CD4-positive, CD25-positive, alpha-beta regulatory T cell (primary cell): ENCODE data around the gene PPIL6. TPM values are rescaled to one million over a fixed set of nuclear protein-coding genes. Genes with fewer than 3 reads are reported as not detected.
A peak's percentile ranks its signal among the peaks of the same experiment; 100 is the strongest.
"Not testable (repeated sequence)": the region's sequence is repeated elsewhere in the genome, so short reads cannot be mapped to it uniquely, and the experiment has no call there.

Experiments
- ATAC-seq, 2 donors: fragments of 150-1000 bp; cut with Tn5 transposase; one replicate each; pipeline ENCODE4 v1.10.0; 2021; ENCODE audit warnings: low read depth in 2 of 2, moderate number of reproducible peaks in 2 of 2, moderate library complexity in 1 of 2
- DNase-seq, 3 donors: peaks; one replicate each; pipeline versions ENCODE4 v3.0.0 to v3.0.0-alpha.2; 2012 to 2022; ENCODE audit warnings: mixed read lengths in 1 of 3
- H3K27ac ChIP-seq: one replicate; pipeline ENCODE4 v1.7.0; 2013; ENCODE audit warnings: mild to moderate bottlenecking, low read length; ENCODE audit not compliant: insufficient read depth, poor library complexity, severe bottlenecking
- H3K27me3 ChIP-seq: one replicate; pipeline ENCODE4 v1.7.0; 2013; ENCODE audit warnings: low read length; ENCODE audit not compliant: control insufficient read depth, insufficient read depth
- H3K36me3 ChIP-seq: one replicate; pipeline ENCODE4 v1.7.0; 2013; ENCODE audit warnings: mild to moderate bottlenecking, low read length, moderate library complexity; ENCODE audit not compliant: control insufficient read depth, insufficient read depth
- H3K4me1 ChIP-seq: 2 replicates; pipeline ENCODE4 v1.7.0; 2013; ENCODE audit warnings: mild to moderate bottlenecking, low read length; ENCODE audit not compliant: insufficient read depth, control insufficient read depth, poor library complexity, severe bottlenecking
- H3K4me3 ChIP-seq: one replicate; pipeline ENCODE4 v1.7.0; 2013; ENCODE audit warnings: low read depth, mild to moderate bottlenecking, low read length, moderate library complexity
- H3K9me3 ChIP-seq, 2 experiments: 1 replicate in 1 of 2; 2 replicates in 1 of 2; pipeline ENCODE4 v1.7.0; 2013; ENCODE audit warnings: low read length in 2 of 2, mild to moderate bottlenecking in 1 of 2, moderate library complexity in 1 of 2; ENCODE audit not compliant: control insufficient read depth in 2 of 2
- H3K27ac Mint-ChIP-seq, 3 donors: one replicate each; pipeline ENCODE4 v1.8.0; 2020 to 2022; ENCODE audit warnings: mild to moderate bottlenecking in 3 of 3, mixed read lengths in 3 of 3, moderate library complexity in 2 of 3
- H3K27me3 Mint-ChIP-seq: one replicate; pipeline ENCODE4 v1.8.0; 2022; ENCODE audit warnings: mild to moderate bottlenecking, mixed read lengths
- H3K36me3 Mint-ChIP-seq: one replicate; pipeline ENCODE4 v1.8.0; 2020; ENCODE audit warnings: mixed read lengths
- H3K4me1 Mint-ChIP-seq, 4 donors: one replicate each; pipeline ENCODE4 v1.8.0; 2020 to 2022; ENCODE audit warnings: mixed read lengths in 4 of 4, mild to moderate bottlenecking in 1 of 4
- H3K4me3 Mint-ChIP-seq, 4 donors: one replicate each; pipeline ENCODE4 v1.8.0; 2020 to 2022; ENCODE audit warnings: mild to moderate bottlenecking in 4 of 4, mixed read lengths in 4 of 4, moderate library complexity in 3 of 4
- H3K9me3 Mint-ChIP-seq, 7 donors: one replicate each; pipeline ENCODE4 v1.8.0; 2020 to 2022; ENCODE audit warnings: mixed read lengths in 7 of 7, mild to moderate bottlenecking in 3 of 7, moderate library complexity in 2 of 7
- polyA plus RNA-seq, 4 donors: library from polyadenylated mRNA; unstranded; fragments of 300-500 nt; fragmentation: Illumina TruSeq; gene quantifications; one replicate each; pipeline ENCODE4 v1.2.3, GENCODE V29; 2021
- total RNA-seq: library from RNA; stranded (reverse); gene quantifications from one replicate; pipeline ENCODE4 v1.2.3, GENCODE V29; 2022

The PPIL6 gene
- total and polyA plus RNA-seq, 5 donors from 2014 or later: 0.24 to 0.91 (median 0.42) TPM

GRCh38 chr6:109364382-109365078 lies 75.9 kb downstream of the PPIL6 start:
- H3K27ac ChIP-seq, H3K4me1 ChIP-seq, H3K27me3 ChIP-seq, H3K9me3 ChIP-seq, ATAC-seq, H3K27me3 Mint-ChIP-seq, H3K4me3 ChIP-seq, H3K9me3 Mint-ChIP-seq, DNase-seq, H3K4me3 Mint-ChIP-seq: not testable (repeated sequence)
- Mint-ChIP-seq H3K36me3 (peaks cover 64% of the 10 kb centered on the region), H3K27ac (peak overlapping the region in 2 of 3 donors; percentile 42 to 57), H3K4me1 (peaks cover 16 to 42% (median 31%) of the 10 kb centered on the region in 4 donors)
- peaks cover 78% of the 10 kb centered on the region for H3K36me3 ChIP-seq

GRCh38 chr6:109363753-109364152 lies 76.7 kb downstream of the PPIL6 start:
- Histone ChIP-seq H3K36me3 (peaks cover 77% of the 10 kb centered on the region), H3K4me1 (peaks cover 2% of the 10 kb centered on the region), H3K4me3 (no peak overlapping the region), H3K9me3 (no peaks in the 10 kb centered on the region), H3K27ac (no peak overlapping the region), H3K27me3 (no peaks in the 10 kb centered on the region)
- Mint-ChIP-seq H3K27me3 (no peaks in the 10 kb centered on the region), H3K9me3 (peaks cover 0 to 5% (median 0%) of the 10 kb centered on the region in 7 donors), H3K4me1 (peaks cover 16 to 41% (median 28%) of the 10 kb centered on the region in 4 donors), H3K4me3 (no peak overlapping the region), H3K36me3 (peaks cover 71% of the 10 kb centered on the region), H3K27ac (peak overlapping the region in 1 of 3 donors; percentile 42)
- DNase-seq (no peak), ATAC-seq (no peak)

GRCh38 chr6:109362102-109362884 lies 78.1 kb downstream of the PPIL6 start:
- Mint-ChIP-seq H3K4me3 (no peak overlapping the region), H3K36me3 (peaks cover 83% of the 10 kb centered on the region), H3K4me1 (peaks cover 10 to 39% (median 25%) of the 10 kb centered on the region in 4 donors), H3K27ac (no peak overlapping the region), H3K9me3 (peaks cover 0 to 7% (median 2%) of the 10 kb centered on the region in 7 donors), H3K27me3 (no peaks in the 10 kb centered on the region)
- Histone ChIP-seq H3K27me3 (no peaks in the 10 kb centered on the region), H3K4me1 (peaks cover 2% of the 10 kb centered on the region), H3K27ac (no peak overlapping the region), H3K36me3 (peaks cover 75% of the 10 kb centered on the region), H3K4me3 (no peak overlapping the region), H3K9me3 (peaks cover 0 to under 1% of the 10 kb centered on the region in 2 experiments)
- ATAC-seq: no peak
- no peak for DNase-seq

- Histone ChIP-seq H3K27me3 (no peaks in the 10 kb centered on the region), H3K36me3 (peaks cover 74% of the 10 kb centered on the region), H3K4me3 (no peak overlapping the region), H3K4me1 (peaks cover 2% of the 10 kb centered on the region), H3K27ac (no peak overlapping the region), H3K9me3 (peaks cover 3 to 15% of the 10 kb centered on the region in 2 experiments)
- Mint-ChIP-seq H3K27me3 (no peaks in the 10 kb centered on the region), H3K4me3 (no peak overlapping the region), H3K9me3 (peaks cover 0 to 9% (median 2%) of the 10 kb centered on the region in 7 donors), H3K4me1 (peaks cover 0 to 31% (median 17%) of the 10 kb centered on the region in 4 donors), H3K27ac (peak overlapping the region in 1 of 3 donors; percentile 63), H3K36me3 (peaks cover 83% of the 10 kb centered on the region)
- DNase-seq: no peak
- no peak for ATAC-seq
Observed at GRCh38 chr6:109360791-109361190, 79.6 kb downstream of the PPIL6 start.

GRCh38 chr6:109360281-109360680 lies 80.1 kb downstream of the PPIL6 start:
- Histone ChIP-seq H3K27ac (no peak overlapping the region), H3K4me1 (peaks cover 2% of the 10 kb centered on the region), H3K9me3 (peaks cover 3 to 15% of the 10 kb centered on the region in 2 experiments), H3K36me3 (peaks cover 73% of the 10 kb centered on the region), H3K4me3 (no peak overlapping the region), H3K27me3 (no peaks in the 10 kb centered on the region)
- DNase-seq (no peak), ATAC-seq (no peak)
- H3K27me3 Mint-ChIP-seq: no peaks in the 10 kb centered on the region
- H3K27ac Mint-ChIP-seq: no peak overlapping the region
- H3K4me3 Mint-ChIP-seq: no peak overlapping the region
- peaks cover 88% of the 10 kb centered on the region for H3K36me3 Mint-ChIP-seq
- H3K9me3 Mint-ChIP-seq: peaks cover 0 to 9% (median 2%) of the 10 kb centered on the region in 7 donors
- H3K4me1 Mint-ChIP-seq: peaks cover 0 to 31% (median 20%) of the 10 kb centered on the region in 4 donors

- Histone ChIP-seq H3K27ac (no peak overlapping the region), H3K9me3 (peaks cover 3 to 15% of the 10 kb centered on the region in 2 experiments), H3K4me3 (no peak overlapping the region), H3K27me3 (no peaks in the 10 kb centered on the region), H3K36me3 (peaks cover 72% of the 10 kb centered on the region), H3K4me1 (peaks cover 2% of the 10 kb centered on the region)
- no peak overlapping the region for H3K27ac Mint-ChIP-seq
- peaks cover 83% of the 10 kb centered on the region for H3K36me3 Mint-ChIP-seq
- no peak for DNase-seq
- peaks cover 0 to 9% (median 2%) of the 10 kb centered on the region in 7 donors for H3K9me3 Mint-ChIP-seq
- ATAC-seq: no peak
- H3K27me3 Mint-ChIP-seq: no peaks in the 10 kb centered on the region
- no peak overlapping the region for H3K4me3 Mint-ChIP-seq
- peaks cover 0 to 23% (median 19%) of the 10 kb centered on the region in 4 donors for H3K4me1 Mint-ChIP-seq
Observed at GRCh38 chr6:109359248-109359647, 81.2 kb downstream of the PPIL6 start.

GRCh38 chr6:109358204-109358603 lies 82.2 kb downstream of the PPIL6 start:
- Mint-ChIP-seq H3K27ac (peak overlapping the region in 1 of 3 donors; percentile 63), H3K9me3 (peaks cover 0 to 9% (median 2%) of the 10 kb centered on the region in 7 donors), H3K4me3 (no peak overlapping the region), H3K4me1 (peaks cover 0 to 15% (median 12%) of the 10 kb centered on the region in 4 donors), H3K36me3 (peaks cover 76% of the 10 kb centered on the region), H3K27me3 (no peaks in the 10 kb centered on the region)
- DNase-seq: no peak
- peaks cover 2% of the 10 kb centered on the region for H3K4me1 ChIP-seq
- H3K4me3 ChIP-seq: no peak overlapping the region
- no peak for ATAC-seq
- H3K27me3 ChIP-seq: no peaks in the 10 kb centered on the region
- peaks cover 3 to 15% of the 10 kb centered on the region in 2 experiments for H3K9me3 ChIP-seq
- no peak overlapping the region for H3K27ac ChIP-seq
- peaks cover 68% of the 10 kb centered on the region for H3K36me3 ChIP-seq
